GM23248 (cell line): ENCODE measurements around the gene GPR160. TPM values are rescaled to one million over a fixed set of nuclear protein-coding genes. Genes with fewer than 3 reads are reported as not detected.
A peak's percentile ranks its signal among the peaks of the same experiment; 100 is the strongest.
"Not testable (repeated sequence)": the region's sequence is repeated elsewhere in the genome, so short reads cannot be mapped to it uniquely, and the experiment has no call there.

Experiments
- DNase-seq: peaks from one replicate; pipeline ENCODE4 v3.0.0-alpha.2; 2015
- H2AFZ ChIP-seq: fragments of 200-600 bp; sonication (generic); 2 replicates; pipeline ENCODE4 v1.6.1; 2016; ENCODE audit warnings: antibody characterized with exemption
- H3F3A ChIP-seq: fragments of 200-600 bp; sonication (generic); 2 replicates; pipeline ENCODE4 v1.6.1; 2016; ENCODE audit warnings: mild to moderate bottlenecking, antibody characterized with exemption, mixed run types; ENCODE audit not compliant: insufficient read depth
- H3K27ac ChIP-seq: fragments of 200-600 bp; sonication (generic); 2 replicates; pipeline ENCODE4 v1.5.1; 2016; ENCODE audit warnings: mild to moderate bottlenecking
- H3K27me3 ChIP-seq: fragments of 200-600 bp; sonication (generic); replicated peaks from 2 replicates; pipeline ENCODE4 v1.6.1; 2016; ENCODE audit warnings: mild to moderate bottlenecking; ENCODE audit not compliant: insufficient read depth
- H3K36me3 ChIP-seq: fragments of 200-600 bp; sonication (generic); 2 replicates; pipeline ENCODE4 v1.6.1; 2016; ENCODE audit warnings: low read depth, mild to moderate bottlenecking
- H3K4me1 ChIP-seq: fragments of 200-600 bp; sonication (generic); 2 replicates; pipeline ENCODE4 v1.6.1; 2016; ENCODE audit warnings: mild to moderate bottlenecking; ENCODE audit not compliant: insufficient read depth
- H3K4me2 ChIP-seq: fragments of 200-600 bp; sonication (generic); one replicate; pipeline ENCODE4 v1.6.1; 2016; ENCODE audit warnings: mild to moderate bottlenecking; ENCODE audit not compliant: unreplicated experiment
- H3K4me3 ChIP-seq: fragments of 200-600 bp; sonication (generic); 2 replicates; pipeline ENCODE4 v1.5.1; 2016; ENCODE audit warnings: mild to moderate bottlenecking
- H3K79me2 ChIP-seq: fragments of 200-600 bp; sonication (generic); 2 replicates; pipeline ENCODE4 v1.6.1; 2016; ENCODE audit warnings: mild to moderate bottlenecking; ENCODE audit not compliant: insufficient read depth
- H3K9ac ChIP-seq: fragments of 200-600 bp; sonication (generic); 2 replicates; pipeline ENCODE4 v1.6.1; 2016; ENCODE audit warnings: mild to moderate bottlenecking
- H3K9me2 ChIP-seq: fragments of 200-600 bp; sonication (generic); 2 replicates; pipeline ENCODE4 v1.6.1; 2016; ENCODE audit warnings: mixed run types, mild to moderate bottlenecking, moderate library complexity; ENCODE audit not compliant: insufficient read depth
- H3K9me3 ChIP-seq: fragments of 200-600 bp; sonication (generic); one replicate; pipeline ENCODE4 v1.6.1; 2017; ENCODE audit warnings: low read depth
- H4K20me1 ChIP-seq: fragments of 200-600 bp; sonication (generic); 2 replicates; pipeline ENCODE4 v1.6.0; 2016; ENCODE audit not compliant: insufficient read depth
- EZH2 ChIP-seq: fragments of 200-600 bp; sonication (generic); IDR thresholded peaks from 2 replicates; pipeline ENCODE4 v1.6.1; 2018; ENCODE audit warnings: antibody characterized with exemption, mild to moderate bottlenecking; ENCODE audit not compliant: insufficient read depth, poor library complexity, severe bottlenecking
- EZH2phosphoT487 ChIP-seq: fragments of 200-600 bp; sonication (generic); IDR thresholded peaks from 2 replicates; pipeline ENCODE4 v1.6.1; 2018; ENCODE audit warnings: antibody characterized with exemption, moderate library complexity, mild to moderate bottlenecking, low read depth; ENCODE audit not compliant: insufficient read depth
- WGBS, 2 experiments: methylation state at CpG; one replicate each; pipeline ENCODE4 v1.1.6; 2015 to 2017; ENCODE audit warnings: low lambda C conversion rate in 2 of 2, low coverage in 1 of 2; ENCODE audit errors: missing lambda C conversion rate in 2 of 2; 5-methylcytosine and 5-hydroxymethylcytosine counted together
- in situ Hi-C: fragments of 300-500 bp; cut with MboI; formaldehyde crosslinking; loops from 2 replicates; pipeline ENCODE4 v1.15.0; 2020
- polyA plus RNA-seq: library from polyadenylated mRNA; unstranded; fragments of >200 nt; fragmentation: Nextera tagmentation; extraction: Ambion mirVana; gene quantifications from 2 replicates; pipeline ENCODE4 v1.2.1, GENCODE V29; 2016
- total RNA-seq: library from RNA; depleted of rRNA; stranded (reverse); fragments of >200 nt; shearing (Covaris generic); gene quantifications from 2 replicates; pipeline ENCODE4 v1.2.3, GENCODE V29; 2014

Gene GPR160
- total and polyA plus RNA-seq, 2 experiments from 2014 or later: 0.73 to 0.76 TPM

DNA sequence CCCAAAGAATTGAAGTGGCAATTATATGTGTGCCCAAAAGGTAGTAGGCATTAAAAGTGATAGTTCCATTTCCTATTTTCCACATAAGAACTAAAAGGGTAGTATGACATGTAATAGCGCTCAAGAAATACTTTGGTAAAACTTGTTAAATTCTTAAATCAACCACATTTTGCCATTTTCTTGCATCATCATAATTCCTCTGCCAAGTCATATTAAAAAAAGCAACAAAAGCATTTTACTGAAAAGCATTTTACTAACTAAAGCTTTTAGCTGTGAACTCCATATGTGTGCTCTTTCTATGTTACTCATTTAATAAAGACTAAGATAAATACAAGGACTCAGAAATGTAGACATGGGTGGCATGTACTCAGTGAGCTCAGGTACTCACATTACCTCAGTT, 70.1 kb downstream of the GPR160 start:
- Histone ChIP-seq H3K79me2 (peaks cover 22% of the 10 kb centered on the region), H3K9me2 (no peaks in the 10 kb centered on the region), H3K4me2 (no peak overlapping the region), H3K27ac (no peak overlapping the region), H3F3A (peaks cover 5% of the 10 kb centered on the region; the same call in 1 of the 2 replicates), H3K9ac (no peak overlapping the region), H3K36me3 (peaks cover 45% of the 10 kb centered on the region), H3K4me1 (no peaks in the 10 kb centered on the region; the same call in 1 of the 2 replicates), H4K20me1 (no peaks in the 10 kb centered on the region), H3K4me3 (no peak overlapping the region), H2AFZ (no peak overlapping the region), H3K9me3 (no peaks in the 10 kb centered on the region), H3K27me3 (no peaks in the 10 kb centered on the region)
- no peak for TF ChIP-seq EZH2phosphoT487
- no peak for TF ChIP-seq EZH2
- in situ Hi-C loops: no loop called here
- DNase-seq: peak; percentile 14
- 96 to 100% methylated on average over 1 of the region's 1 CpG for WGBS, 2 experiments

GRCh38 chr3:170108955-170109354, 71.2 kb downstream of the GPR160 start:
- in situ Hi-C loops: no loop called here
- DNase-seq: no peak
- H3K9me2 ChIP-seq: no peaks in the 10 kb centered on the region
- H3K9me3 ChIP-seq: no peaks in the 10 kb centered on the region
- H3K4me1 ChIP-seq: no peaks in the 10 kb centered on the region; the same call in 1 of the 2 replicates
- no peak overlapping the region for H3K4me2 ChIP-seq
- peaks cover 5% of the 10 kb centered on the region; the same call in 1 of the 2 replicates for H3F3A ChIP-seq
- WGBS, 2 experiments: 74 to 81% methylated on average over 3 of the region's 3 CpGs
- H3K36me3 ChIP-seq: peaks cover 49% of the 10 kb centered on the region
- no peak overlapping the region for H3K27ac ChIP-seq
- H2AFZ ChIP-seq: no peak overlapping the region
- no peak overlapping the region for H3K4me3 ChIP-seq
- TF ChIP-seq EZH2phosphoT487 (no peak), EZH2 (no peak)
- H4K20me1 ChIP-seq: no peaks in the 10 kb centered on the region
- H3K9ac ChIP-seq: no peak overlapping the region
- peaks cover 29% of the 10 kb centered on the region for H3K79me2 ChIP-seq
- H3K27me3 ChIP-seq: no peaks in the 10 kb centered on the region

DNA sequence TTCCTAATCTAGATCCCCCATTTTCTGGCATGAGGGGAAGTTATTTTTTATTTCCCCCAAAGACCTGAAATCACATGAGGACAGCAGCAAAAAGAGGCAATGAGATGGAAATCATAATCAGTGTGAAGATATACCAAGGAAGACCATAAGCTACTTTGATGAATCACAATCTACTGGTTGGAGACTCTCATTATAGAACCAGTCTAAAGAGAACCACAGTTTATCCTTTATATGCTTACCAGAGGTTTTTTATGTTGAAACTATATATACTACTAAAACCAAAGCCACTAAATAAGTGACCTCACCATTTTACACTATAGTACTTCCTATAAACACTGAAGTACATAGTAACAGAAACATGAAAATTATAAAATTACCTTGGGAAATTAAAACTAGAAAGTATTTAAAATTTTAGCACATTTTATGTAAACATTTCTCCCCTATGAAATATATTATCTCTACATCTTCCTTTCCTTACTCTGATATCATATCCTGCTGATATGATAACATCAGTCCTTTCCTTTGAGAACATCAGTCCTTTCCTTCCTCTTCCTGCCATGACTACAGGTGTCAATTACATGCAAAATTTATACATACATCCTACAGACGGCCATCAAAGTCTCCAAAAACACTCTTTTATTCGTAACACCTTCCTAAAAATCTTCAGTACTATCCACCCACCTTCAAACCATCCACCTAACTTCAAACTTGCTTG, 71.9 kb downstream of the GPR160 start:
- in situ Hi-C loops: no loop called here
- 100% methylated on average over 2 of the region's 2 CpGs for WGBS, 2 experiments
- no peak for DNase-seq
- H3K27ac ChIP-seq: no peak overlapping the region
- H3K4me3 ChIP-seq: no peak overlapping the region
- TF ChIP-seq EZH2: no peak
- no peak for TF ChIP-seq EZH2phosphoT487
- H3K9me2 ChIP-seq: no peaks in the 10 kb centered on the region
- H2AFZ ChIP-seq: no peak overlapping the region
- H3K79me2 ChIP-seq: peaks cover 28% of the 10 kb centered on the region
- H3K9me3 ChIP-seq: no peaks in the 10 kb centered on the region
- H3K4me1 ChIP-seq: no peaks in the 10 kb centered on the region; the same call in 1 of the 2 replicates
- no peak overlapping the region for H3K9ac ChIP-seq
- H3K36me3 ChIP-seq: peaks cover 54% of the 10 kb centered on the region
- H4K20me1 ChIP-seq: no peaks in the 10 kb centered on the region
- peaks cover 3% of the 10 kb centered on the region; the same call in 1 of the 2 replicates for H3F3A ChIP-seq
- H3K4me2 ChIP-seq: no peak overlapping the region
- no peaks in the 10 kb centered on the region for H3K27me3 ChIP-seq

- in situ Hi-C loops: no loop called here
- WGBS, 2 experiments: 74 to 91% methylated on average over 8 to 9 of the region's 9 CpGs
- Histone ChIP-seq H3K27me3 (no peaks in the 10 kb centered on the region), H3K9me3 (no peaks in the 10 kb centered on the region), H3K9me2 (no peaks in the 10 kb centered on the region), H3K36me3 (peaks cover 52% of the 10 kb centered on the region), H3K9ac (no peak overlapping the region), H2AFZ (no peak overlapping the region), H3F3A (no peaks in the 10 kb centered on the region; the same call in 1 of the 2 replicates), H3K4me2 (no peak overlapping the region), H3K27ac (no peak overlapping the region), H3K4me3 (no peak overlapping the region), H3K4me1 (no peaks in the 10 kb centered on the region; the same call in 1 of the 2 replicates), H3K79me2 (peaks cover 25% of the 10 kb centered on the region), H4K20me1 (no peaks in the 10 kb centered on the region)
- TF ChIP-seq EZH2 (no peak), EZH2phosphoT487 (no peak)
- no peak for DNase-seq
Measured at GRCh38 chr3:170111147-170111771, 73.5 kb downstream of the GPR160 start.

GRCh38 chr3:170114165-170114564, 76.4 kb downstream of the GPR160 start:
- H3F3A ChIP-seq, H3K9me2 ChIP-seq, H3K4me1 ChIP-seq, H3K9me3 ChIP-seq, DNase-seq, H3K4me3 ChIP-seq, H3K9ac ChIP-seq, H3K4me2 ChIP-seq, H4K20me1 ChIP-seq, H3K27ac ChIP-seq, H3K27me3 ChIP-seq, in situ Hi-C loops, H2AFZ ChIP-seq: not testable (repeated sequence)
- H3K79me2 ChIP-seq: peaks cover 34% of the 10 kb centered on the region
- peaks cover 68% of the 10 kb centered on the region for H3K36me3 ChIP-seq
- WGBS, 2 experiments: 94 to 97% methylated on average over 8 of the region's 8 CpGs
